Activated naive CD4-positive, alpha-beta T cell treated with anti-CD3 and anti-CD28 coated beads for 36 hours (primary cell): ENCODE measurements around the gene KLHL29. TPM values are rescaled to one million over a fixed set of nuclear protein-coding genes. Genes with fewer than 3 reads are reported as not detected.

Experiments
- CTCF ChIA-PET: fragments of 350-600 bp; sonication (Branson Sonifier 250); formaldehyde crosslinking; loops from one replicate; lab custom pipeline; 2021; ENCODE audit warnings: antibody characterized with exemption; lab: Charles Lee
- DNase-seq: peaks from one replicate; pipeline ENCODE4 v3.0.0-alpha.2; 2020
- H3K27ac Mint-ChIP-seq: one replicate; pipeline ENCODE4 v1.8.0; 2021; ENCODE audit warnings: mild to moderate bottlenecking, mixed read lengths
- H3K27me3 Mint-ChIP-seq: one replicate; pipeline ENCODE4 v1.8.0; 2021; ENCODE audit warnings: low read depth, mixed read lengths
- H3K36me3 Mint-ChIP-seq: one replicate; pipeline ENCODE4 v1.8.0; 2021; ENCODE audit warnings: low read depth, mixed read lengths
- H3K4me1 Mint-ChIP-seq: one replicate; pipeline ENCODE4 v1.8.0; 2021; ENCODE audit warnings: low read depth, mixed read lengths
- H3K4me3 Mint-ChIP-seq: one replicate; pipeline ENCODE4 v1.8.0; 2021; ENCODE audit warnings: mild to moderate bottlenecking, moderate library complexity, mixed read lengths
- H3K9me3 Mint-ChIP-seq: one replicate; pipeline ENCODE4 v1.8.0; 2021; ENCODE audit warnings: mixed read lengths
- intact Hi-C: fragments of 100-400 bp; cut with micrococcal nuclease; formaldehyde crosslinking; loops from one replicate; pipeline ENCODE4 v1.15.1; 2023
- total RNA-seq, 2 experiments: library from RNA; stranded (reverse); gene quantifications; one replicate each; pipeline ENCODE4 v1.2.3, GENCODE V29; 2021

Gene KLHL29
- total RNA-seq, 2 experiments from 2014 or later: 2.4 to 2.9 TPM

DNA sequence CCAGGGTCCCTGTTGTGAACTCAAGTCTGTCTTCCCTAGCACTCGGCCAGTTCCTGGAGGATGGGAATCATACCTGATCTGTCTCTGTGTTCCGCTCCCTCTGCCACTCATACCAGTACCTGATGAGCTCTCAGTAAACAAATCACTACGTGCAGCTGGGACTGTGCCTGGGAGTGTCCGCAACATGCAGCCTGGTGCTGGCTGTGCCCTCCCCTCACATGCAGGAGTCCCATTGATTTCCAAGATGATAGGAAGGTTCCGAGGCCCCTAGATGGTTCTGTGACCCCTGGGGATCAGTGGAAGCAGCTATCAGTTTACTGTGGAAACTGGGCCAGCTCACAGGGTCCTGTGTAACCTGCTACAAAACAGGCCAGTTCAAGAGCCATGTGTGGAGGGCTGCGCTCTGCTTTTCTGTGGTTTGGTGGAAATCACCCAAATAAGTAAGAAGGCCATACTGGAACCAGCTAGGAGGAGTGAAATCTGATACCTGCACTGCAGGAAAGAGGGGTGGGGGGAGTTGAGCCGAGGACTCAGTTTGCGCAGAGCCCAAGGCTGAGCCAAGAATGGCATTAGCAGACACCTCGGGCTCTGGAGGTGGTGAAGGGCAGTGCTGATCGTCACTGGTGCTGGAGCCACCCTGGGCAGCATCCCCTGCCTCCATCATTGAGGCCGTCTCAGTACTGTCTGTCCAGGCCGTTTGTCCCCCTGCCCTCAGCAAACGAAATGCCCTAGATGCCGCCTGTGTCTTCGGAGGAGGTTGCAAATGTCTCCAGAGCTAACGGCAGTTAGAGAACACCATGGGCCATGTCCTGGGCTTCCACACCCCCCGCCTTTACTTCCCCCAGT lies 93.3 kb downstream of the KLHL29 start:
- intact Hi-C loops: no loop called here
- CTCF ChIA-PET: no interaction called here
- no peaks in the 10 kb centered on the region for H3K27me3 Mint-ChIP-seq
- DNase-seq: no peak
- H3K36me3 Mint-ChIP-seq: no peaks in the 10 kb centered on the region
- H3K9me3 Mint-ChIP-seq: no peaks in the 10 kb centered on the region
- no peaks in the 10 kb centered on the region for H3K4me1 Mint-ChIP-seq
- H3K27ac Mint-ChIP-seq: no peak overlapping the region
- no peak overlapping the region for H3K4me3 Mint-ChIP-seq

GRCh38 chr2:23478933-23479683 lies 94.1 kb downstream of the KLHL29 start:
- H3K4me3 Mint-ChIP-seq: no peak overlapping the region
- no peaks in the 10 kb centered on the region for H3K27me3 Mint-ChIP-seq
- H3K9me3 Mint-ChIP-seq: no peaks in the 10 kb centered on the region
- H3K4me1 Mint-ChIP-seq: no peaks in the 10 kb centered on the region
- CTCF ChIA-PET: no interaction called here
- H3K36me3 Mint-ChIP-seq: no peaks in the 10 kb centered on the region
- intact Hi-C loops: no loop called here
- DNase-seq: no peak
- H3K27ac Mint-ChIP-seq: no peak overlapping the region

DNA sequence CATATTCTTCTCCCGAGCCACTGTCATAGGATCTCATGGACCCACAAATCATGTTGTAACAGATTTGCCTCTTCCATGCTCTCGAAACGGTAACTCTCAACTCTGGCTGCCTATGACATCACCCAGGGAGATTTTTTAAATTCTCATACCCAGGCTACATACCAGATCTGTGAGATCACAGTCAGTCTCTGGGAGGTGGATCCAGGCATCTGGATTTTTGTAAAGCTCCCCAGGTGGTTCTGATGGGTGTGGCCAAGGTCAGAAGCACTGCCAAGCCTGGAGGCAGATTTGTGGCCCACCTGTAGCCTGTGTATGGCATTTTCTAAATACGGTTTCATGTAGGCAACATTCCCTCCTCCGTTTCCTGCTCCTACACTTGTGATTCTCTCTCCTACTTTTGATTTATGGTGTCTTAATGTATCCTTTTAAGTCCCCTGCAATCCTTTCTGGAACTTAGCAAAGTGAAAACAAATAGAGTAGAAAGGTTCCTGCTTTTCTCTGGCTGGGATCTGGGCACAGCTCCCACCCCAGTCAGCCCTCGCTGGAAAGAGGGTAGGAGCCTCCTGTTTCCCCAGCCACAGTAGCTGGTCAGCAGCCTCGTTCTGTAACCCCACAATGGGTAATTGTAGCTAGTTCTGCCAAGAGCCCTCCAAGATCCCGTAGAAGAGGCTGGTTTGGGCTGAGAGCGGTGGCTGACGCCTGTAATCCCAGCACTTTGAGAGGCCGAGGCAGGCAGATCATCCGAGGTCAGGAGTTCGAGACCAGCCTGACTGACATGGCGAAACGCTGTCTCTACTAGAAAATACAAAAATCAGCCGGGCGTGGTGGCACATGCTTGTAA lies 96.2 kb downstream of the KLHL29 start:
- H3K27me3 Mint-ChIP-seq: no peaks in the 10 kb centered on the region
- intact Hi-C loops: no loop called here

DNA sequence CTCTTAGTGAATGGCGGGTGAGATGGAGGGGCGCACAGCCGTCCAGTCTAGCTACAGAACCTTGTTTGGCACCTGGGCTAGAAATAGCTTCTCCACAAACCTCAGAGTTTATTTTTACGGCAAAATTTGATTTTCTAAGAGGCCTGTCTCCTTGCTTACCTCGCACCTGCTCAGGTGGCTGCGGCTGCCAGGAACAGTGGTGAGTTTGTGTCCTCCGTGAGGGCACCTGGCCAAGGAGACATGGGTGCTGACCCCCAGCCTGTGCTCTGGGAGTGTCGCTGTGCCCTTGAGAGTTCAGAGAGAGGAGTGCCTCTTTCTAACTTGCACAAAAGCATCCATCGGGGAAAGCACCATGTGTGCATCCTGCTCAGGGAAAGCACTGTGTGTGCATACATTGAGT lies 97.2 kb downstream of the KLHL29 start:
- H3K27me3 Mint-ChIP-seq: no peaks in the 10 kb centered on the region
- H3K36me3 Mint-ChIP-seq: no peaks in the 10 kb centered on the region
- DNase-seq: no peak
- CTCF ChIA-PET: interaction anchor here (0.6 to 1.1 kb wide), 2 partner anchors 22 to 128 kb away, joined by 3 to 4 read pairs; no protein-coding TSS in a partner anchor
- no peak overlapping the region for H3K27ac Mint-ChIP-seq
- intact Hi-C loops: no loop called here
- H3K4me1 Mint-ChIP-seq: no peaks in the 10 kb centered on the region
- no peak overlapping the region for H3K4me3 Mint-ChIP-seq
- no peaks in the 10 kb centered on the region for H3K9me3 Mint-ChIP-seq

More for the DNA sequence above, 96.2 kb downstream of the KLHL29 start:
- no peak for DNase-seq
- CTCF ChIA-PET: no interaction called here
- Mint-ChIP-seq H3K36me3 (no peaks in the 10 kb centered on the region), H3K9me3 (no peaks in the 10 kb centered on the region), H3K4me1 (no peaks in the 10 kb centered on the region), H3K4me3 (no peak overlapping the region), H3K27ac (no peak overlapping the region)

DNA sequence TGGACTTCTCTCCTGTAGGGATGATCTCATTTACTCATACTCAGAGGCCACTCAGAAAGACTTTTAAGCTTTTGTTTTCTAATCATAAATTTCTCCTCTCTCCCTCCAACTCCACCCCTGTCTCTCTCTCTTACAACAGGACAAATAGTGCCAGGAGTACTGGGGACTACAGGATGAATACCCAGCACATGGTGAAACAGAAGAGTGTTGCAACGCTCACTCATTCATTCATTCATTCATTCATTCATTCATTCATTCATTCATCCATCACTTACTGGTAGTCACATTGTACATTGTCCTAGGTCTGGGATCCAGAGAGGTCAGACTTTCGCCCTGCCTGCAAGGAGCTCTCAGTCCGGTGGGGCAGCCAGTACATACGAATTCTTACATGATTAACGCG lies 97.6 kb downstream of the KLHL29 start:
- H3K4me1 Mint-ChIP-seq: no peaks in the 10 kb centered on the region
- intact Hi-C loops: no loop called here
- H3K36me3 Mint-ChIP-seq: no peaks in the 10 kb centered on the region
- DNase-seq: no peak
- no peaks in the 10 kb centered on the region for H3K27me3 Mint-ChIP-seq
- CTCF ChIA-PET: interaction anchor here (1.1 kb wide), 1 partner anchor 22 kb away, joined by 3 read pairs; no protein-coding TSS in a partner anchor
- H3K4me3 Mint-ChIP-seq: no peak overlapping the region
- H3K27ac Mint-ChIP-seq: no peak overlapping the region
- H3K9me3 Mint-ChIP-seq: no peaks in the 10 kb centered on the region

- CTCF ChIA-PET: no interaction called here
These were observed 98.8 kb downstream of the KLHL29 start for GRCh38 chr2:23483791-23484190.

DNA sequence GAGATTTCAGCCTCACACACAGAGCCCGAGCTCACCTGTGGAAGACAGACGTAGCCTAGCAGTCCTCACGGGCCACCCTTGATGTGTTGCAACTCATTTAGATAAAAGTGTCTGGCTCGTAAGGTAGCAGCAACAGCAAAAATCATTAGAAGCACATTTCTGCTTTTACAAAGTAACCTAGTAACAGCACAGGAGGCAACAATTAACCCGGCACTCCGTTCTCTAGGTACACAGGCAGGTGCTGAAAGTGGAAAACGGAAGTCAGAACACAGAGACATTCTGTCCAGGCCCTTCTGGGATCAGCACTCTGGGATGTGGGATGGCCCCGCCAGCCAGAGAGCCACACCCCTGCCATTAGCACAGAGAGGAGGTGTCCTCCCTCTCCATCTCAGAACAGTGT lies 99.3 kb downstream of the KLHL29 start:
- CTCF ChIA-PET: no interaction called here
- DNase-seq: no peak
- H3K4me1 Mint-ChIP-seq: peaks cover 4% of the 10 kb centered on the region
- no peak overlapping the region for H3K4me3 Mint-ChIP-seq
- intact Hi-C loops: no loop called here
- H3K36me3 Mint-ChIP-seq: no peaks in the 10 kb centered on the region
- H3K27me3 Mint-ChIP-seq: no peaks in the 10 kb centered on the region
- no peak overlapping the region for H3K27ac Mint-ChIP-seq
- H3K9me3 Mint-ChIP-seq: no peaks in the 10 kb centered on the region

More at GRCh38 chr2:23483791-23484190, 98.8 kb downstream of the KLHL29 start:
- DNase-seq: no peak
- no peaks in the 10 kb centered on the region for H3K27me3 Mint-ChIP-seq
- no peak overlapping the region for H3K4me3 Mint-ChIP-seq
- no peaks in the 10 kb centered on the region for H3K36me3 Mint-ChIP-seq
- intact Hi-C loops: no loop called here
- H3K27ac Mint-ChIP-seq: no peak overlapping the region
- H3K9me3 Mint-ChIP-seq: no peaks in the 10 kb centered on the region
- peaks cover 3% of the 10 kb centered on the region for H3K4me1 Mint-ChIP-seq

DNA sequence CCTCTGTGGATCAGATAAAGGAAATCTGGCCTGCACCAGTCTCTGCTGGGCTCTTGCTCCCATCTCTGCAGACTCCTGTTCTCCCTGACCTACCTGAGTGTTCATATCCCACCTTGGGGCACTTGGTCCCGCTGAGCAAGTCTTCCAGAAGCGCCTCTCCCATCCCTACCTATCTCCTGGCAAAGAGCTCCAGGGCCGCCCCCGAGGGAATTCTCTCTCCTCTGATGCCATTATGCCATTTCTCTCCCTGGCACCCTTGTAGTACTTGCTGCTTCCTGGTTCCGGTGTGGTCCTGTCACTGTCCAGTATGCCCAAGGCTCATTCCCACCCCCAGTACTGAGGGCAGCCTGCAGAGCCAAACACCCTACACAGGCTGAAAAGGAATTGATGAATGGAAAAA lies 99.8 kb downstream of the KLHL29 start:
- no peaks in the 10 kb centered on the region for H3K36me3 Mint-ChIP-seq
- H3K4me3 Mint-ChIP-seq: no peak overlapping the region
- H3K27me3 Mint-ChIP-seq: peaks cover 2% of the 10 kb centered on the region
- CTCF ChIA-PET: no interaction called here
- no peak for DNase-seq
- H3K27ac Mint-ChIP-seq: no peak overlapping the region
- no peaks in the 10 kb centered on the region for H3K9me3 Mint-ChIP-seq
- intact Hi-C loops: no loop called here
- peaks cover 9% of the 10 kb centered on the region for H3K4me1 Mint-ChIP-seq

- Mint-ChIP-seq H3K4me1 (peaks cover 14% of the 10 kb centered on the region), H3K27me3 (peaks cover 2% of the 10 kb centered on the region), H3K36me3 (no peaks in the 10 kb centered on the region), H3K4me3 (no peak overlapping the region), H3K9me3 (no peaks in the 10 kb centered on the region), H3K27ac (no peak overlapping the region)
- CTCF ChIA-PET: no interaction called here
- intact Hi-C loops: no loop called here
- no peak for DNase-seq
These were observed 100.3 kb downstream of the KLHL29 start for GRCh38 chr2:23485261-23485660.

GRCh38 chr2:23485841-23486683 lies 101.1 kb downstream of the KLHL29 start:
- Mint-ChIP-seq H3K9me3 (no peaks in the 10 kb centered on the region), H3K27ac (no peak overlapping the region), H3K4me1 (peaks cover 14% of the 10 kb centered on the region), H3K27me3 (peaks cover 2% of the 10 kb centered on the region), H3K36me3 (no peaks in the 10 kb centered on the region), H3K4me3 (no peak overlapping the region)
- CTCF ChIA-PET: no interaction called here
- intact Hi-C loops: no loop called here
- DNase-seq: no peak

DNA sequence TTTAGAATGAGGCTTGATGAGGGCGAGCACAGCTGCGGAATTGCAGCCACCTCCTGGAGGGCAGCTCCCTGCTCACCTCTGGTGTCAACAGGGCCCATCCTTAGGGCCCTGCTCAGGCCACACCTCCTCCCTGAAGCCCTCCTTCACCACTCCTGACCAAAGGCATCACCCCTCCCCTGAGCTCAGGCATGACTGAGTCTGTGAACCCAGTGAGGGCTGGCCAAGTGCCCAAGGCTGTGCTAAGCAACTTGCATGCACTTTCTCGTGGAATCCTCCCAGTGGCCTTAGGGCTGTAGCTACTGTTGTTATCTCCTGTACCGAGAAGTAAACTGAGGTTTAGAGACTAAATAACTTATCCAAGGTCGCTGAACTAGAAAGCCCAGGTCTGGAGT lies 101.7 kb downstream of the KLHL29 start:
- no peak overlapping the region for H3K27ac Mint-ChIP-seq
- H3K27me3 Mint-ChIP-seq: peaks cover 2% of the 10 kb centered on the region
- no peaks in the 10 kb centered on the region for H3K36me3 Mint-ChIP-seq
- no peaks in the 10 kb centered on the region for H3K9me3 Mint-ChIP-seq
- peaks cover 14% of the 10 kb centered on the region for H3K4me1 Mint-ChIP-seq
- intact Hi-C loops: no loop called here
- H3K4me3 Mint-ChIP-seq: no peak overlapping the region
- CTCF ChIA-PET: no interaction called here
- DNase-seq: no peak
